Endothelial cell (in vitro differentiated cells): ENCODE results near the gene TDRD5. TPM values are rescaled to one million over a fixed set of nuclear protein-coding genes. Genes with fewer than 3 reads are reported as not detected.
A peak's percentile ranks its signal among the peaks of the same experiment; 100 is the strongest.

ENCODE experiments used
- DNase-seq: peaks from one replicate; pipeline ENCODE4 v3.0.0; 2021; ENCODE audit warnings: low spot score
- H3K27ac Mint-ChIP-seq: one replicate; pipeline ENCODE4 v1.8.0; 2021; ENCODE audit warnings: mixed read lengths, inconsistent platforms; ENCODE audit not compliant: unreplicated experiment
- H3K27me3 Mint-ChIP-seq: one replicate; pipeline ENCODE4 v1.8.0; 2021; ENCODE audit warnings: mild to moderate bottlenecking, moderate library complexity, mixed read lengths, inconsistent platforms; ENCODE audit not compliant: unreplicated experiment
- H3K36me3 Mint-ChIP-seq: one replicate; pipeline ENCODE4 v1.8.0; 2021; ENCODE audit warnings: mild to moderate bottlenecking, low read depth, mixed read lengths, inconsistent platforms; ENCODE audit not compliant: unreplicated experiment
- H3K4me1 Mint-ChIP-seq: one replicate; pipeline ENCODE4 v1.8.0; 2021; ENCODE audit warnings: mild to moderate bottlenecking, mixed read lengths, inconsistent platforms; ENCODE audit not compliant: unreplicated experiment
- H3K4me3 Mint-ChIP-seq: one replicate; pipeline ENCODE4 v1.8.0; 2021; ENCODE audit warnings: mild to moderate bottlenecking, mixed read lengths, inconsistent platforms; ENCODE audit not compliant: unreplicated experiment
- H3K9me3 Mint-ChIP-seq: one replicate; pipeline ENCODE4 v1.8.0; 2021; ENCODE audit warnings: mixed read lengths, inconsistent platforms; ENCODE audit not compliant: unreplicated experiment
- total RNA-seq: library from RNA; stranded (reverse); fragmentation: NEBNext Ultra II Directional; extraction: Animal tissue kit (Norgen Biotek cat#: 25700); gene quantifications from one replicate; pipeline ENCODE4 v1.2.1, GENCODE V29; 2021; ENCODE audit not compliant: unreplicated experiment
- TF ChIP-seq, protein P1 (sequence below): fragments of 200-600 bp; sonication (generic); IDR thresholded peaks from one replicate; pipeline ENCODE4 v1.5.0; 2021; ENCODE audit warnings: antibody characterized with exemption; ENCODE audit not compliant: unreplicated experiment

The TDRD5 gene
- total RNA-seq, 1 donor from 2014 or later = not detected

DNA sequence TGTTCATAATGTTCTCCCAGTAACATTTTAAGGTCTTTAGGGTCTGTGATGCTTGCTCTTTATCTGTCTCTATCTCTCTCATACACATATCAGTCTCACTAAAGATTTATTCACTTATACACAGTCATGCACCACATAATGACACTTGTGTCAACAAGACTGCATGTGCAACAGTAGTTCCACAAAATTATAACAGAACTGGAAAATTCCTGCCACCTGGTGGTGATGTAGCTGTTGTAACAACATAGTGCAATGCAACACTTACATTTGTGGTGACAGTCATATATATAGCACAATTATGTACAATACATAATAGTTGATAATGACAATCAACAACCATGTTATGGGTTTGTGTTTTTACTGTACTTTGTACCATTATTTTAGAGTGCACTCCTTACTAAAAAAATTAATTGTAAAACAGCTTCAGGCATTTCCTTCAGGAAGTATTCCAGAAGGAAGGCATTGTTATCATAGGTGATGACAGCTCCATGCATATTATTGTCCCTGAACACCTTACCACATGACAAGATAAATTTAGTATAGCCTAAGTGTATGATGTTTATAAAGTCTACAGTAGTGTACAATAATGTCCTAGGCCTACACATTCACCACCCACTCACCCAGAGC, 8.1 kb downstream of the TDRD5 start:
- H3K27me3 Mint-ChIP-seq = no peaks in the 10 kb centered on the region
- DNase-seq = peak; percentile 23
- H3K36me3 Mint-ChIP-seq = no peaks in the 10 kb centered on the region
- no peaks in the 10 kb centered on the region for H3K9me3 Mint-ChIP-seq
- no peak overlapping the region for H3K27ac Mint-ChIP-seq
- H3K4me1 Mint-ChIP-seq = no peaks in the 10 kb centered on the region
- H3K4me3 Mint-ChIP-seq = no peak overlapping the region
- TF ChIP-seq, protein P1, sequence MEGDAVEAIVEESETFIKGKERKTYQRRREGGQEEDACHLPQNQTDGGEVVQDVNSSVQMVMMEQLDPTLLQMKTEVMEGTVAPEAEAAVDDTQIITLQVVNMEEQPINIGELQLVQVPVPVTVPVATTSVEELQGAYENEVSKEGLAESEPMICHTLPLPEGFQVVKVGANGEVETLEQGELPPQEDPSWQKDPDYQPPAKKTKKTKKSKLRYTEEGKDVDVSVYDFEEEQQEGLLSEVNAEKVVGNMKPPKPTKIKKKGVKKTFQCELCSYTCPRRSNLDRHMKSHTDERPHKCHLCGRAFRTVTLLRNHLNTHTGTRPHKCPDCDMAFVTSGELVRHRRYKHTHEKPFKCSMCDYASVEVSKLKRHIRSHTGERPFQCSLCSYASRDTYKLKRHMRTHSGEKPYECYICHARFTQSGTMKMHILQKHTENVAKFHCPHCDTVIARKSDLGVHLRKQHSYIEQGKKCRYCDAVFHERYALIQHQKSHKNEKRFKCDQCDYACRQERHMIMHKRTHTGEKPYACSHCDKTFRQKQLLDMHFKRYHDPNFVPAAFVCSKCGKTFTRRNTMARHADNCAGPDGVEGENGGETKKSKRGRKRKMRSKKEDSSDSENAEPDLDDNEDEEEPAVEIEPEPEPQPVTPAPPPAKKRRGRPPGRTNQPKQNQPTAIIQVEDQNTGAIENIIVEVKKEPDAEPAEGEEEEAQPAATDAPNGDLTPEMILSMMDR = peak; percentile 49

DNA sequence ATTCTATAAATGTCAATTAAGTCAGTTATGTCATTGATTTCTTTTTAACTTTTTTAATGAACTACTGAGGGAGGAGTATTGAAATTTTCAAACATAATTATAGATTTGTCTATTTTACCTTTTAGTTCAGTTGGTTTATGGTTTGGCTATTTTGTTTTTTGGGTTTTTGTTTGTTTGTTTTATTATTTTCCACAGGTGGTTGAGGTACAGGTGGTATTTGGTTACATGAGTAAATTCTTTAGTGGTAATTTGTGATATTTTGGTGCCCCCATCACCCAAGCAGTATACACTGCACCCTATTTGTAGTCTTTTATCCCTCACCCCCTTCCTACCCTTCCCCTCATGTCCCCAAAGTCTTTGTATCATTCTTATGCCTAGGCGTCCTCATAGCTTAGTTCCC, 9.5 kb downstream of the TDRD5 start:
- Mint-ChIP-seq H3K27ac (no peak overlapping the region), H3K27me3 (no peaks in the 10 kb centered on the region), H3K9me3 (no peaks in the 10 kb centered on the region), H3K4me3 (no peak overlapping the region), H3K4me1 (no peaks in the 10 kb centered on the region), H3K36me3 (no peaks in the 10 kb centered on the region)
- TF ChIP-seq, protein P1 = no peak
- no peak for DNase-seq

GRCh38 chr1:179612361-179612760, 20.7 kb downstream of the TDRD5 start:
- Mint-ChIP-seq H3K27ac (no peak overlapping the region), H3K4me3 (no peak overlapping the region), H3K36me3 (no peaks in the 10 kb centered on the region), H3K4me1 (no peaks in the 10 kb centered on the region), H3K27me3 (peaks cover 2% of the 10 kb centered on the region), H3K9me3 (no peaks in the 10 kb centered on the region)
- TF ChIP-seq, protein P1 = no peak
- DNase-seq = no peak

GRCh38 chr1:179630719-179631118, 39.1 kb downstream of the TDRD5 start:
- Mint-ChIP-seq H3K27ac (no peak overlapping the region), H3K36me3 (no peaks in the 10 kb centered on the region), H3K4me3 (no peak overlapping the region), H3K9me3 (no peaks in the 10 kb centered on the region), H3K27me3 (no peaks in the 10 kb centered on the region), H3K4me1 (no peaks in the 10 kb centered on the region)
- no peak for DNase-seq
- TF ChIP-seq, protein P1 = no peak

DNA sequence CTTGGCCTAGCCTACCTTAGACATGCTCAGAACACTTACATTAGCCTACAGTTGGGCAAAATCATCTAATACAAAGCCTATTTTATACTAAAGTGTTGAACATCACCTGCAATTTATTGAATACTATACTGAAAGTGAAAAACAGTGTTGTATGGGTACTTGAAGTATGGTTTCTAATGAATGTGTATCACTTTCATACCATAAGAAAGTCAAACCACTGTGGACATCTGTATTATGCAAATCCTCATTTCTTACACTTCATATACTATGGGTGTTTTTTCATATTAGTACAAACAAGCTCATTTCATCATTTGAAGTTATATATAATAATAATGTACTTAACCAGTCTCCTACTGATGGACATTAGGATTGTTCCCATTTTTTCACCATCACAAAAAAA, 41.2 kb downstream of the TDRD5 start:
- DNase-seq = no peak
- H3K4me3 Mint-ChIP-seq = no peak overlapping the region
- no peaks in the 10 kb centered on the region for H3K9me3 Mint-ChIP-seq
- no peak overlapping the region for H3K27ac Mint-ChIP-seq
- no peaks in the 10 kb centered on the region for H3K27me3 Mint-ChIP-seq
- no peaks in the 10 kb centered on the region for H3K4me1 Mint-ChIP-seq
- H3K36me3 Mint-ChIP-seq = no peaks in the 10 kb centered on the region
- TF ChIP-seq, protein P1 = no peak
